KMS-11 (cell line): ENCODE data around the gene ZNF775.
"Not testable (repeated sequence)": the region's sequence is repeated elsewhere in the genome, so short reads cannot be mapped to it uniquely, and the experiment has no call there.

Source experiments
- H2AFZ ChIP-seq: fragments of 200-600 bp; sonication (generic); 2 replicates; pipeline ENCODE4 v1.6.1; 2016; ENCODE audit warnings: antibody characterized with exemption, mixed run types, low read depth
- H3K27ac ChIP-seq: fragments of 200-600 bp; sonication (generic); 2 replicates; pipeline ENCODE4 v1.6.1; 2016; ENCODE audit warnings: mild to moderate bottlenecking, mixed run types
- H3K27me3 ChIP-seq: fragments of 200-600 bp; sonication (generic); 2 replicates; pipeline ENCODE4 v1.6.1; 2017; ENCODE audit warnings: mild to moderate bottlenecking, low read depth, mixed run types, moderate library complexity; ENCODE audit not compliant: insufficient read depth
- H3K36me3 ChIP-seq: fragments of 200-600 bp; sonication (generic); 2 replicates; pipeline ENCODE4 v1.6.1; 2017; ENCODE audit warnings: mild to moderate bottlenecking, mixed run types; ENCODE audit not compliant: insufficient read depth
- H3K4me1 ChIP-seq: fragments of 200-600 bp; sonication (generic); 2 replicates; pipeline ENCODE4 v1.6.1; 2016; ENCODE audit warnings: mild to moderate bottlenecking, low read depth, mixed run types; ENCODE audit not compliant: poor library complexity, severe bottlenecking
- H3K4me2 ChIP-seq: fragments of 200-600 bp; sonication (generic); 2 replicates; pipeline ENCODE4 v1.7.0; 2016; ENCODE audit warnings: mild to moderate bottlenecking, mixed run types
- H3K4me3 ChIP-seq: fragments of 200-600 bp; sonication (generic); IDR thresholded peaks from 2 replicates; pipeline ENCODE4 v1.6.1; 2017; ENCODE audit warnings: low read depth, low read length, mixed read lengths; ENCODE audit not compliant: insufficient read depth
- H3K79me2 ChIP-seq: fragments of 200-600 bp; sonication (generic); 2 replicates; pipeline ENCODE4 v1.6.1; 2016; ENCODE audit warnings: low read depth, mixed run types; ENCODE audit not compliant: insufficient read depth
- H3K9ac ChIP-seq: fragments of 200-600 bp; sonication (generic); 2 replicates; pipeline ENCODE4 v1.6.1; 2016; ENCODE audit warnings: mild to moderate bottlenecking, mixed run types
- H4K20me1 ChIP-seq: fragments of 200-600 bp; sonication (generic); 2 replicates; pipeline ENCODE4 v1.6.1; 2016; ENCODE audit warnings: mild to moderate bottlenecking, mixed run types; ENCODE audit not compliant: insufficient read depth
- TF ChIP-seq, protein P1 (sequence below): fragments of 200-600 bp; sonication (generic); conservative IDR thresholded peaks from 2 replicates; pipeline ENCODE4 v1.6.1; 2017; ENCODE audit warnings: low read depth, mild to moderate bottlenecking, antibody characterized with exemption, low read length, moderate library complexity, mixed read lengths

Gene ZNF775

GRCh38 chr7:150382844-150383225 lies 3.7 kb downstream of the ZNF775 start:
- H3K4me2 ChIP-seq = no peak overlapping the region
- H3K36me3 ChIP-seq = no peaks in the 10 kb centered on the region
- no peak overlapping the region for H3K27ac ChIP-seq
- no peaks in the 10 kb centered on the region for H3K27me3 ChIP-seq
- H3K9ac ChIP-seq = no peak overlapping the region
- 0 out of 2 replicates have a peak, but pooled peaks cover 8% of the 10 kb centered on the region for H3K79me2 ChIP-seq
- H2AFZ ChIP-seq = no peak overlapping the region
- H3K4me3 ChIP-seq = no peak overlapping the region
- TF ChIP-seq, protein P1, sequence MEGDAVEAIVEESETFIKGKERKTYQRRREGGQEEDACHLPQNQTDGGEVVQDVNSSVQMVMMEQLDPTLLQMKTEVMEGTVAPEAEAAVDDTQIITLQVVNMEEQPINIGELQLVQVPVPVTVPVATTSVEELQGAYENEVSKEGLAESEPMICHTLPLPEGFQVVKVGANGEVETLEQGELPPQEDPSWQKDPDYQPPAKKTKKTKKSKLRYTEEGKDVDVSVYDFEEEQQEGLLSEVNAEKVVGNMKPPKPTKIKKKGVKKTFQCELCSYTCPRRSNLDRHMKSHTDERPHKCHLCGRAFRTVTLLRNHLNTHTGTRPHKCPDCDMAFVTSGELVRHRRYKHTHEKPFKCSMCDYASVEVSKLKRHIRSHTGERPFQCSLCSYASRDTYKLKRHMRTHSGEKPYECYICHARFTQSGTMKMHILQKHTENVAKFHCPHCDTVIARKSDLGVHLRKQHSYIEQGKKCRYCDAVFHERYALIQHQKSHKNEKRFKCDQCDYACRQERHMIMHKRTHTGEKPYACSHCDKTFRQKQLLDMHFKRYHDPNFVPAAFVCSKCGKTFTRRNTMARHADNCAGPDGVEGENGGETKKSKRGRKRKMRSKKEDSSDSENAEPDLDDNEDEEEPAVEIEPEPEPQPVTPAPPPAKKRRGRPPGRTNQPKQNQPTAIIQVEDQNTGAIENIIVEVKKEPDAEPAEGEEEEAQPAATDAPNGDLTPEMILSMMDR = no peak
- H3K4me1 ChIP-seq = peaks cover 58% of the 10 kb centered on the region
- H4K20me1 ChIP-seq = no peaks in the 10 kb centered on the region

DNA sequence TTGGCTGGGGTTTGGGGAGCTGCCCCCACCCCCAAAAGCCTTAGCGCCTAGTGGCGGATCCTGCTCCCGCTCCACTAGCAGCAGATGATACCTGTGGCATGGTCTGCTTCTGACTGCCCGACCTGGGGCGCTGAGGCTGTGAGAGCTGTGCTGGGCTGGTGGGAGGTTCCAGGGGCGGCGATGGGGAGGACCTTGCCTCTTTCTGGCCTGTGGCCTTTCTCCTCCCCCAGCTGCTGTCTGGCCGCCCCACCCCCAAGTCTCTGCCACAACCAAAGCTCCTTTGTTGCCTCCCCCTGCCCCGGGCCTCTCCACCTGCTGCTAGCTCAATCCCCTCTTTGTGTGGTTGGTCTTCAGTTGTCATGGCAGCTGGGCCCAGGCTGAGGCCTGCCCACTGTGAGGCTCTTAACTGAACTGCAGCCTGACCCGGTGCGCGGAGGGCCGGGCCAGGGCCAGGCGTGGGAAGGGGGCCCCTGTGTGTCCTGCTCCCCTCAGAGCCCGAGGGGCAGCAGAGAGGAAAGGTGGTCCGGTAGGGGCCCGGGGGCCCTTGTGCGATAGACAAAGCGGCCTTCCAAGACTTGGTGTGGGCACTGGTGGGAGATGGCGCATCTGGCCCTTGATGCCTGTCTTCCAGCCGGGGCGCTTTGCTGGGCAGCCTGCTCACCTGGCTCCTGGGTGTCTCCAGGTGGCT lies 4.7 kb downstream of the ZNF775 start:
- 0 out of 2 replicates have a peak, but pooled peaks cover 8% of the 10 kb centered on the region for H3K79me2 ChIP-seq
- no peaks in the 10 kb centered on the region for H3K27me3 ChIP-seq
- no peak overlapping the region for H2AFZ ChIP-seq
- no peaks in the 10 kb centered on the region for H3K36me3 ChIP-seq
- H3K27ac ChIP-seq = no peak overlapping the region
- no peak overlapping the region for H3K9ac ChIP-seq
- peaks cover 55% of the 10 kb centered on the region for H3K4me1 ChIP-seq
- no peak overlapping the region for H3K4me3 ChIP-seq
- TF ChIP-seq, protein P1 = no peak
- H3K4me2 ChIP-seq = no peak overlapping the region
- H4K20me1 ChIP-seq = no peaks in the 10 kb centered on the region

DNA sequence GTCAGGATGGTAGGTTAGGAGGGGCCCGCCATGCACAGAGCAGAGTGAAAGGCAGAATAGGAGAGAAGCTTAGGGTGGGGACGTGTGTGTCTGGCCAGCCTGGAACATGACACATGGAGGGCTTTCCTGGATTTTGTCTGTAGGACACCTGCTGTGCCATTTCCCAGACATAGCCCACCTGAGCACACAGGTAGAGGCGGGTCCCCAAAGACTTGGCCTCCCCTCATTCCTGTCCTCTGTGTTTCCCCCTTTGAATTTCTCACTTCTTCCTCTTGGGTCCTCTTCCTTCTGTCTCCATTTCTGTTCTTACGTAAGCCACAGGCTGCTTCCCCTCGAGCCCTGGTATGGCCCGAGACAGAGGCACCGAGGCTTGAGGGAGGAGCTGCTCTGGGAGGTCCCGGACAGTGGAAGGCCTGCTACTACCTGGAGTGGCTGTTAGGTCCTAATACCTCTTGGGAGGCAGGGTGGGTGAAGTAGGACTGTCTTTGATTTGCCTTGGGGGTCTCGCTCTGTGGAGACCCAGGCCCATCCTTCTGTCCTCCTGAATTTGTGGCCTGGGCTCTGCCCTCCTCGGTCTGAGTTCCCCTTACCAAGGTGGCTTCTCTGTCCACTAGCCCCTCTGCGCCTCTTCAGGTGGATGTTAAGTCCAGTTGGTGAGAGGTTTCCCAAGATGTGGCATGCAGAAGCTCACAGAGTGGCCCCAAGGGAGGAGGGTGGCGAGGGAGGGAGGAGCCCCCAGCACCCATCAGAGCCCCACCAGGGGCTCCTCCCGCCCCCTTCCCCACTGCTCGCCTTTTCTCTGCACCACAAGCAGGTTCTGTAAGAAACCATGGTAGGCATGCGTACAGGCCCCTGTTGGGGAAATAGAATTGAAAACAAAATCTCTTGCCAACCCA lies 5.5 kb downstream of the ZNF775 start:
- H3K79me2 ChIP-seq = 0 out of 2 replicates have a peak, but pooled peaks cover 8% of the 10 kb centered on the region
- H3K4me1 ChIP-seq = peaks cover 55% of the 10 kb centered on the region
- no peaks in the 10 kb centered on the region for H4K20me1 ChIP-seq
- TF ChIP-seq, protein P1 = no peak
- no peak overlapping the region for H3K9ac ChIP-seq
- no peak overlapping the region for H3K4me3 ChIP-seq
- H3K27me3 ChIP-seq = no peaks in the 10 kb centered on the region
- H3K27ac ChIP-seq = no peak overlapping the region; the same call in 1 of the 2 replicates
- no peak overlapping the region for H2AFZ ChIP-seq
- H3K36me3 ChIP-seq = no peaks in the 10 kb centered on the region
- H3K4me2 ChIP-seq = no peak overlapping the region; the same call in 1 of the 2 replicates

GRCh38 chr7:150385302-150385723 lies 6.2 kb downstream of the ZNF775 start:
- Histone ChIP-seq H3K27ac (peak overlapping the region; percentile 15; the same call in 1 of the 2 replicates), H3K79me2 (0 out of 2 replicates have a peak, but pooled peaks cover 8% of the 10 kb centered on the region), H2AFZ (no peak overlapping the region), H3K9ac (0 out of 2 replicates have a peak overlapping the region, but pooled peaks have one; percentile 10), H3K27me3 (no peaks in the 10 kb centered on the region), H3K4me2 (peak overlapping the region; percentile 30; the same call in 1 of the 2 replicates), H4K20me1 (no peaks in the 10 kb centered on the region), H3K4me1 (peaks cover 48% of the 10 kb centered on the region), H3K36me3 (no peaks in the 10 kb centered on the region), H3K4me3 (no peak overlapping the region)
- TF ChIP-seq, protein P1 = no peak

DNA sequence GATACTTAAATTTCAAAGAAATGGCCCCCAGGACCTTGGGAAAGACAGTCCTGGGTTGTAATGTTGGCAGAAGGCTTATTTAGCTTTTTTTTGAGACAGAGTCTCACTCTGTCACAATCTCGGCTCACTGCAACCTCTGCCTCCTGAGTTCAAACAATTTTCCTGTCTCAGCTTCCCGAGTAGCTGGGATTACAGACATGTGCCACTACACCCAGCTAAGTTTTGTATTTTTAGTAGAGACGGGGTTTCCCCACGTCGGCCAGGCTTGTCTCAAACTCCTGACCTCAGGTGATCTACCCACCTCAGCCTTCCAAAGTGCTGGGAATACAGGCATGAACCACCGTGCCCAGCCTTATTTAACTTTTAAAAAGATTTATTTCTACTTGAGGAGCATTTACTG lies 6.8 kb downstream of the ZNF775 start:
- not testable (repeated sequence) for H3K36me3 ChIP-seq, H2AFZ ChIP-seq, H3K27me3 ChIP-seq, H4K20me1 ChIP-seq, H3K4me3 ChIP-seq, H3K79me2 ChIP-seq
- H3K4me1 ChIP-seq = peaks cover 43% of the 10 kb centered on the region
- H3K27ac ChIP-seq = peak overlapping the region; percentile 15; the same call in 1 of the 2 replicates
- H3K9ac ChIP-seq = peak overlapping the region; percentile 10; the same call in 1 of the 2 replicates
- peak overlapping the region; percentile 30; the same call in 1 of the 2 replicates for H3K4me2 ChIP-seq
